Measurements from ENCODE around the gene ARCN1. TPM values are rescaled to one million over a fixed set of nuclear protein-coding genes. Genes with fewer than 3 reads are reported as not detected.

Gene ARCN1
- total RNA-seq, 2 donors from 2014 or later = 116 to 125 TPM

GRCh38 chr11:118644496-118644895 is 72.3 kb downstream of the ARCN1 start:
- Histone ChIP-seq H3K27me3 (replicated peaks; ENCODE audit: insufficient read depth) (no peaks in the 10 kb centered on the region), H3K36me3 (peaks cover 81% of the 10 kb centered on the region), H3K4me1 (ENCODE audit: control insufficient read depth in 1 of 2, low read depth in 2 of 2) (peaks cover 0 to 18% of the 10 kb centered on the region in 2 donors), H3K4me3 (no peak overlapping the region), H3K9me3 (no peaks in the 10 kb centered on the region), H3K27ac (peak overlapping the region in 1 of 2 donors; percentile 3)
- TF ChIP-seq CTCF (IDR thresholded peaks at IDR 0.05) = no peak
- DNase-seq (ENCODE audit: low spot score) (no peak), ATAC-seq (ENCODE audit: insufficient number of reproducible peaks, low FRiP score, low read depth) (no peak)

GRCh38 chr11:118645066-118645715 is 73.0 kb downstream of the ARCN1 start:
- Histone ChIP-seq H3K9me3 (no peaks in the 10 kb centered on the region), H3K36me3 (peaks cover 84% of the 10 kb centered on the region), H3K4me3 (no peak overlapping the region), H3K27ac (no peak overlapping the region), H3K4me1 (ENCODE audit: control insufficient read depth in 1 of 2, low read depth in 2 of 2) (peaks cover 0 to 13% of the 10 kb centered on the region in 2 donors), H3K27me3 (replicated peaks; ENCODE audit: insufficient read depth) (no peaks in the 10 kb centered on the region)
- DNase-seq (ENCODE audit: low spot score) (no peak), ATAC-seq (ENCODE audit: insufficient number of reproducible peaks, low FRiP score, low read depth) (no peak)
- TF ChIP-seq CTCF (IDR thresholded peaks at IDR 0.05) = no peak

- Histone ChIP-seq H3K36me3 (peaks cover 85% of the 10 kb centered on the region), H3K9me3 (no peaks in the 10 kb centered on the region), H3K27ac (peak overlapping the region in 1 of 2 donors; percentile 4), H3K4me3 (no peak overlapping the region), H3K27me3 (replicated peaks; ENCODE audit: insufficient read depth) (no peaks in the 10 kb centered on the region), H3K4me1 (ENCODE audit: control insufficient read depth in 1 of 2, low read depth in 2 of 2) (peaks cover 0 to 5% of the 10 kb centered on the region in 2 donors)
- DNase-seq (ENCODE audit: low spot score) = no peak
- no peak for ATAC-seq (ENCODE audit: insufficient number of reproducible peaks, low FRiP score, low read depth)
- TF ChIP-seq CTCF (IDR thresholded peaks at IDR 0.05) = no peak
Measured at GRCh38 chr11:118646393-118646792, 74.2 kb downstream of the ARCN1 start.

- H3K4me3 ChIP-seq = no peak overlapping the region
- H3K9me3 ChIP-seq = no peaks in the 10 kb centered on the region
- no peak for TF ChIP-seq CTCF (IDR thresholded peaks at IDR 0.05)
- H3K36me3 ChIP-seq = peaks cover 79% of the 10 kb centered on the region
- no peaks in the 10 kb centered on the region for H3K27me3 ChIP-seq (replicated peaks; ENCODE audit: insufficient read depth)
- peaks cover 0 to 3% of the 10 kb centered on the region in 2 donors for H3K4me1 ChIP-seq (ENCODE audit: control insufficient read depth in 1 of 2, low read depth in 2 of 2)
- H3K27ac ChIP-seq = no peak overlapping the region
- DNase-seq (ENCODE audit: low spot score) (no peak), ATAC-seq (ENCODE audit: insufficient number of reproducible peaks, low FRiP score, low read depth) (no peak)
Measured at GRCh38 chr11:118648291-118648690, 76.1 kb downstream of the ARCN1 start.

- no peak for ATAC-seq (ENCODE audit: insufficient number of reproducible peaks, low FRiP score, low read depth)
- H3K36me3 ChIP-seq = peaks cover 68% of the 10 kb centered on the region
- H3K9me3 ChIP-seq = no peaks in the 10 kb centered on the region
- no peaks in the 10 kb centered on the region for H3K4me1 ChIP-seq (ENCODE audit: control insufficient read depth in 1 of 2, low read depth in 2 of 2)
- TF ChIP-seq CTCF (IDR thresholded peaks at IDR 0.05) = no peak
- no peak overlapping the region for H3K4me3 ChIP-seq
- H3K27ac ChIP-seq = no peak overlapping the region
- no peak for DNase-seq (ENCODE audit: low spot score)
- no peaks in the 10 kb centered on the region for H3K27me3 ChIP-seq (replicated peaks; ENCODE audit: insufficient read depth)
Measured at GRCh38 chr11:118649941-118650340, 77.7 kb downstream of the ARCN1 start.

All from thoracic aorta (tissue), 2 donors.